HepG2 (cell line): Measurements from ENCODE around the gene EPB41L2. TPM values are rescaled to one million over a fixed set of nuclear protein-coding genes. Genes with fewer than 3 reads are reported as not detected.
A peak's percentile ranks its signal among the peaks of the same experiment; 100 is the strongest.

ENCODE experiments used
- ASH2L ChIP-seq: fragments of 300-600, 200-600 bp; sonication (generic); IDR thresholded peaks from 2 replicates; pipeline ENCODE4 v1.7.0; 2017; ENCODE audit warnings: low read depth, mild to moderate bottlenecking, moderate library complexity, mixed read lengths, low read length; ENCODE audit not compliant: insufficient read length
- CEBPB ChIP-seq: IDR thresholded peaks from 2 replicates; pipeline ENCODE4 v1.6.1; 2011; ENCODE audit warnings: low read depth, low read length, improper control_type of control experiment, borderline replicate concordance
- GATAD2A ChIP-seq: IDR thresholded peaks from 2 replicates; pipeline ENCODE4 v1.6.1; 2016
- ISL2 ChIP-seq: sonication (generic); formaldehyde crosslinking; IDR thresholded peaks from 2 replicates; pipeline ENCODE4 v1.5.0; 2020; ENCODE audit warnings: missing genetic modification reagents
- PHF5A ChIP-seq: IDR thresholded peaks from one replicate; pipeline ENCODE4 v1.6.1; 2018; ENCODE audit warnings: low read depth, missing genetic modification reagents; ENCODE audit not compliant: unreplicated experiment
- ZHX2 ChIP-seq, 2 experiments: sonication (generic) in 1 of 2; formaldehyde crosslinking in 1 of 2; IDR thresholded peaks; 2 replicates each; pipeline versions ENCODE4 v1.6.1 to v1.9.0; 2014 to 2022; ENCODE audit warnings: antibody characterized with exemption in 1 of 2, borderline replicate concordance in 1 of 2, inconsistent platforms in 1 of 2, low read depth in 1 of 2, missing genetic modification reagents in 1 of 2
- ZKSCAN1 ChIP-seq: fragments of 150-350 bp; IDR thresholded peaks from 2 replicates; pipeline ENCODE4 v1.6.1; 2014; ENCODE audit warnings: low read length
- polyA plus RNA-seq, 8 experiments: library from polyadenylated mRNA; depleted of rRNA in 3 of 8; stranded (reverse) in 7 of 8; unstranded in 1 of 8; fragments of >200 nt; fragmentation: Illumina TruSeq in 4 of 8; extraction: Trizol in 4 of 8; gene quantifications; 2 replicates each; pipeline versions ENCODE4 v1.2.1 to v1.2.3, GENCODE V29; 2011 to 2016; ENCODE audit warnings: low read depth in 4 of 8, missing spikeins in 1 of 8, mixed read lengths in 1 of 8; ENCODE audit not compliant: insufficient read depth in 1 of 8
- total RNA-seq, 5 experiments: library from RNA; depleted of rRNA; stranded (reverse); fragments of >200 nt; fragmentation: Illumina TruSeq; extraction: Trizol; gene quantifications; 2 replicates each; pipeline ENCODE4 v1.2.3, GENCODE V29; 2016; ENCODE audit warnings: low read depth in 1 of 5

EPB41L2 gene
- total and polyA plus RNA-seq, 2 of the 13 experiments (the other 11 are each of a cell fraction or from before 2014, with no cell fraction given): 41.7 to 56.4 TPM

- TF ChIP-seq ZHX2 (IDR thresholded peaks at IDR 0.05; ENCODE audit: low read depth): no peak
- TF ChIP-seq ZHX2 (CRISPR knock-in tag; IDR thresholded peaks at IDR 0.05; ENCODE audit: borderline replicate concordance): 0 out of 2 replicates have a peak, but pooled peaks have one; percentile 21
- peak; percentile 41; the same call in 1 of the 2 replicates for TF ChIP-seq CEBPB
- TF ChIP-seq ZKSCAN1: no peak
- TF ChIP-seq ISL2 (CRISPR knock-in tag): peak; percentile 77
- TF ChIP-seq PHF5A (CRISPR knock-in tag): no peak
- TF ChIP-seq ASH2L: peak; percentile 49
- TF ChIP-seq GATAD2A: peak; percentile 84
These were observed 93.1 kb downstream of the EPB41L2 start (continued) for GRCh38 chr6:130969791-130970491.
